ENCODE data around the gene PEAK3. TPM values are rescaled to one million over a fixed set of nuclear protein-coding genes. Genes with fewer than 3 reads are reported as not detected.

Gene PEAK3
- total RNA-seq, 1 donor from 2014 or later = 0.18 TPM

GRCh38 chr19:2229103-2230032, 52.6 kb downstream of the PEAK3 start:
- intact Hi-C loops (cut with micrococcal nuclease) = no loop called here
- H3K27me3 Mint-ChIP-seq (ENCODE audit: low read depth) = no peaks in the 10 kb centered on the region
- no peak for DNase-seq (ENCODE audit: low spot score)
- peaks cover 44% of the 10 kb centered on the region for H3K36me3 Mint-ChIP-seq (ENCODE audit: low read depth)
- H3K4me3 Mint-ChIP-seq (ENCODE audit: low read depth) = no peak overlapping the region
- H3K9me3 Mint-ChIP-seq = no peaks in the 10 kb centered on the region
- H3K27ac Mint-ChIP-seq = no peak overlapping the region
- peaks cover 4% of the 10 kb centered on the region for H3K4me1 Mint-ChIP-seq (ENCODE audit: low read depth)

GRCh38 chr19:2228157-2229030, 53.6 kb downstream of the PEAK3 start:
- H3K36me3 Mint-ChIP-seq (ENCODE audit: low read depth) = peaks cover 47% of the 10 kb centered on the region
- H3K27me3 Mint-ChIP-seq (ENCODE audit: low read depth) = no peaks in the 10 kb centered on the region
- H3K4me1 Mint-ChIP-seq (ENCODE audit: low read depth) = no peaks in the 10 kb centered on the region
- intact Hi-C loops (cut with micrococcal nuclease) = no loop called here
- no peak for DNase-seq (ENCODE audit: low spot score)
- H3K27ac Mint-ChIP-seq = no peak overlapping the region
- H3K9me3 Mint-ChIP-seq = no peaks in the 10 kb centered on the region
- H3K4me3 Mint-ChIP-seq (ENCODE audit: low read depth) = no peak overlapping the region

GRCh38 chr19:2227415-2228156, 54.4 kb downstream of the PEAK3 start:
- Mint-ChIP-seq H3K36me3 (ENCODE audit: low read depth) (peaks cover 44% of the 10 kb centered on the region), H3K27me3 (ENCODE audit: low read depth) (no peaks in the 10 kb centered on the region), H3K4me3 (ENCODE audit: low read depth) (no peak overlapping the region), H3K27ac (no peak overlapping the region), H3K4me1 (ENCODE audit: low read depth) (no peaks in the 10 kb centered on the region), H3K9me3 (no peaks in the 10 kb centered on the region)
- DNase-seq (ENCODE audit: low spot score) = no peak
- intact Hi-C loops (cut with micrococcal nuclease) = no loop called here

- Mint-ChIP-seq H3K27me3 (ENCODE audit: low read depth) (no peaks in the 10 kb centered on the region), H3K4me1 (ENCODE audit: low read depth) (no peaks in the 10 kb centered on the region), H3K36me3 (ENCODE audit: low read depth) (peaks cover 40% of the 10 kb centered on the region), H3K9me3 (no peaks in the 10 kb centered on the region), H3K27ac (no peak overlapping the region), H3K4me3 (ENCODE audit: low read depth) (no peak overlapping the region)
- intact Hi-C loops (cut with micrococcal nuclease) = no loop called here
- no peak for DNase-seq (ENCODE audit: low spot score)
Observed at GRCh38 chr19:2226840-2227360, 55.1 kb downstream of the PEAK3 start.

GRCh38 chr19:2226051-2226839, 55.7 kb downstream of the PEAK3 start:
- H3K27ac Mint-ChIP-seq = no peak overlapping the region
- no peaks in the 10 kb centered on the region for H3K27me3 Mint-ChIP-seq (ENCODE audit: low read depth)
- H3K4me1 Mint-ChIP-seq (ENCODE audit: low read depth) = no peaks in the 10 kb centered on the region
- no peak overlapping the region for H3K4me3 Mint-ChIP-seq (ENCODE audit: low read depth)
- no peaks in the 10 kb centered on the region for H3K9me3 Mint-ChIP-seq
- peaks cover 42% of the 10 kb centered on the region for H3K36me3 Mint-ChIP-seq (ENCODE audit: low read depth)
- intact Hi-C loops (cut with micrococcal nuclease) = no loop called here
- no peak for DNase-seq (ENCODE audit: low spot score)

- Mint-ChIP-seq H3K4me3 (ENCODE audit: low read depth) (no peak overlapping the region), H3K27me3 (ENCODE audit: low read depth) (no peaks in the 10 kb centered on the region), H3K9me3 (no peaks in the 10 kb centered on the region), H3K4me1 (ENCODE audit: low read depth) (no peaks in the 10 kb centered on the region), H3K36me3 (ENCODE audit: low read depth) (peaks cover 46% of the 10 kb centered on the region), H3K27ac (no peak overlapping the region)
- intact Hi-C loops (cut with micrococcal nuclease) = no loop called here
- DNase-seq (ENCODE audit: low spot score) = no peak
Observed at GRCh38 chr19:2225415-2226050, 56.4 kb downstream of the PEAK3 start.

- Mint-ChIP-seq H3K27ac (no peak overlapping the region), H3K36me3 (ENCODE audit: low read depth) (peaks cover 49% of the 10 kb centered on the region), H3K4me3 (ENCODE audit: low read depth) (no peak overlapping the region), H3K27me3 (ENCODE audit: low read depth) (no peaks in the 10 kb centered on the region), H3K9me3 (no peaks in the 10 kb centered on the region), H3K4me1 (ENCODE audit: low read depth) (no peaks in the 10 kb centered on the region)
- no peak for DNase-seq (ENCODE audit: low spot score)
- intact Hi-C loops (cut with micrococcal nuclease) = no loop called here
Observed at GRCh38 chr19:2224754-2225349, 57.1 kb downstream of the PEAK3 start.

Other genes with a start within 250 kb of the PEAK3 start
- 161 and 176 TPM in 2 replicates for gene MKNK2, start 230.9 kb downstream of the PEAK3 start, total RNA-seq
- 175 and 181 TPM in 2 replicates for gene MOB3A, start 185.8 kb downstream of the PEAK3 start, total RNA-seq
- 7.6 and 9.5 TPM in 2 replicates for gene IZUMO4, start 185.3 kb downstream of the PEAK3 start, total RNA-seq
- gene AP3D1, start 130.6 kb downstream of the PEAK3 start, total RNA-seq = 101 and 103 TPM in 2 replicates
- 115 and 121 TPM in 2 replicates for gene DOT1L, start 118.2 kb downstream of the PEAK3 start, total RNA-seq
- gene PLEKHJ1, start 45.8 kb downstream of the PEAK3 start, total RNA-seq = 75.7 and 77.2 TPM in 2 replicates
- gene SF3A2, start 45.4 kb downstream of the PEAK3 start, total RNA-seq = 153 and 154 TPM in 2 replicates
- 4.3 TPM in 2 replicates for gene AMH, start 32.9 kb downstream of the PEAK3 start, total RNA-seq
- gene JSRP1, start 25.8 kb downstream of the PEAK3 start, total RNA-seq = 0.21 and 0.67 TPM in 2 replicates
- 0.23 TPM in 1 of 2 replicates, not detected in the other for gene LINGO3, start 26.0 kb upstream of the PEAK3 start, total RNA-seq
- 142 and 171 TPM in 2 replicates for gene LSM7, start 46.4 kb upstream of the PEAK3 start, total RNA-seq
- gene SPPL2B, start 46.5 kb upstream of the PEAK3 start, total RNA-seq = 60.8 and 69.5 TPM in 2 replicates
- not detected in 2 replicates for gene TMPRSS9, start 78.1 kb upstream of the PEAK3 start, total RNA-seq
- 139 and 145 TPM in 2 replicates for gene TIMM13, start 145.4 kb upstream of the PEAK3 start, total RNA-seq
- 111 and 115 TPM in 2 replicates for gene LMNB2, start 174.8 kb upstream of the PEAK3 start, total RNA-seq
- gene GADD45B, start 194.0 kb upstream of the PEAK3 start, total RNA-seq = 90.7 and 95.2 TPM in 2 replicates